Ectodermal cell (in vitro differentiated cells): Measurements from ENCODE around the gene CPNE1.

Source experiments
- H3K27ac ChIP-seq: 2 replicates; pipeline ENCODE4 v1.7.0; 2013; ENCODE audit warnings: mild to moderate bottlenecking, low read depth, low read length; ENCODE audit not compliant: insufficient read depth, poor library complexity, severe bottlenecking
- H3K27me3 ChIP-seq: 2 replicates; pipeline ENCODE4 v1.7.0; 2013; ENCODE audit warnings: mild to moderate bottlenecking, low read length; ENCODE audit not compliant: insufficient read depth, control insufficient read depth, poor library complexity, severe bottlenecking
- H3K36me3 ChIP-seq: one replicate; pipeline ENCODE4 v1.7.0; 2013; ENCODE audit warnings: low read length; ENCODE audit not compliant: control insufficient read depth, insufficient read depth
- H3K4me1 ChIP-seq: one replicate; pipeline ENCODE4 v1.7.0; 2013; ENCODE audit warnings: low read length; ENCODE audit not compliant: control insufficient read depth, insufficient read depth
- H3K4me3 ChIP-seq: 2 replicates; pipeline ENCODE4 v1.7.0; 2013; ENCODE audit warnings: low read depth, low read length, control low read depth; ENCODE audit not compliant: insufficient read depth
- H3K9me3 ChIP-seq: 2 replicates; pipeline ENCODE4 v1.7.0; 2013; ENCODE audit warnings: mild to moderate bottlenecking, low read length, moderate library complexity; ENCODE audit not compliant: control insufficient read depth
- WGBS, 2 experiments: methylation state at CpG; one replicate each; pipeline ENCODE4 v1.1.7; 2013; ENCODE audit warnings: missing lambda C conversion rate in 2 of 2; 5-methylcytosine and 5-hydroxymethylcytosine counted together

The CPNE1 gene

GRCh38 chr20:35607003-35607735 lies 57.5 kb downstream of the CPNE1 start:
- Histone ChIP-seq H3K36me3 (no peaks in the 10 kb centered on the region), H3K27ac (no peak overlapping the region), H3K4me1 (no peaks in the 10 kb centered on the region), H3K9me3 (no peaks in the 10 kb centered on the region), H3K27me3 (peaks cover 14% of the 10 kb centered on the region), H3K4me3 (no peak overlapping the region)
- 89 to 92% methylated on average over 14 of the region's 14 CpGs for WGBS, 2 experiments

- H3K27me3 ChIP-seq = peaks cover 25% of the 10 kb centered on the region
These were observed 58.6 kb downstream of the CPNE1 start for GRCh38 chr20:35606127-35606526.

GRCh38 chr20:35604449-35604747 lies 60.3 kb downstream of the CPNE1 start:
- H3K9me3 ChIP-seq = no peaks in the 10 kb centered on the region
- peaks cover 42% of the 10 kb centered on the region for H3K27me3 ChIP-seq
- no peak overlapping the region for H3K27ac ChIP-seq
- 61 to 62% methylated on average over 4 of the region's 4 CpGs for WGBS, 2 experiments
- no peak overlapping the region for H3K4me3 ChIP-seq
- no peaks in the 10 kb centered on the region for H3K4me1 ChIP-seq
- no peaks in the 10 kb centered on the region for H3K36me3 ChIP-seq

More at GRCh38 chr20:35606127-35606526, 58.6 kb downstream of the CPNE1 start:
- 85 to 89% methylated on average over 4 of the region's 4 CpGs for WGBS, 2 experiments
- H3K9me3 ChIP-seq = no peaks in the 10 kb centered on the region
- no peaks in the 10 kb centered on the region for H3K4me1 ChIP-seq
- H3K27ac ChIP-seq = no peak overlapping the region
- no peak overlapping the region for H3K4me3 ChIP-seq
- H3K36me3 ChIP-seq = no peaks in the 10 kb centered on the region

- no peak overlapping the region for H3K27ac ChIP-seq
- 93 to 94% methylated on average over 11 of the region's 11 CpGs for WGBS, 2 experiments
- H3K4me3 ChIP-seq = no peak overlapping the region
- peaks cover 44% of the 10 kb centered on the region for H3K27me3 ChIP-seq
- H3K9me3 ChIP-seq = no peaks in the 10 kb centered on the region
- H3K36me3 ChIP-seq = no peaks in the 10 kb centered on the region
- H3K4me1 ChIP-seq = no peaks in the 10 kb centered on the region
These were observed 60.8 kb downstream of the CPNE1 start for GRCh38 chr20:35603695-35604448.

GRCh38 chr20:35602851-35603495 lies 61.7 kb downstream of the CPNE1 start:
- Histone ChIP-seq H3K27me3 (peaks cover 44% of the 10 kb centered on the region), H3K9me3 (no peaks in the 10 kb centered on the region), H3K4me3 (no peak overlapping the region), H3K36me3 (no peaks in the 10 kb centered on the region), H3K4me1 (no peaks in the 10 kb centered on the region), H3K27ac (no peak overlapping the region)
- 95% methylated on average over 15 of the region's 15 CpGs for WGBS, 2 experiments

- Histone ChIP-seq H3K27me3 (peaks cover 44% of the 10 kb centered on the region), H3K27ac (no peak overlapping the region), H3K9me3 (no peaks in the 10 kb centered on the region), H3K4me1 (no peaks in the 10 kb centered on the region), H3K4me3 (peak overlapping the region; percentile 32), H3K36me3 (no peaks in the 10 kb centered on the region)
- WGBS, 2 experiments = 66 to 68% methylated on average over 30 of the region's 30 CpGs
These were observed 62.7 kb downstream of the CPNE1 start for GRCh38 chr20:35601990-35602389.

- WGBS, 2 experiments = 2% methylated on average over 103 of the region's 103 CpGs
- H3K27me3 ChIP-seq = peaks cover 44% of the 10 kb centered on the region
These were observed 63.4 kb downstream of the CPNE1 start for GRCh38 chr20:35600993-35601973.

GRCh38 chr20:35600176-35600992 lies 64.3 kb downstream of the CPNE1 start:
- Histone ChIP-seq H3K4me1 (no peaks in the 10 kb centered on the region), H3K27me3 (peaks cover 44% of the 10 kb centered on the region), H3K9me3 (no peaks in the 10 kb centered on the region), H3K4me3 (peak overlapping the region; percentile 32), H3K27ac (no peak overlapping the region), H3K36me3 (no peaks in the 10 kb centered on the region)
- WGBS, 2 experiments = 37 to 41% methylated on average over 33 to 34 of the region's 34 CpGs

More at GRCh38 chr20:35600993-35601973, 63.4 kb downstream of the CPNE1 start:
- H3K9me3 ChIP-seq = no peaks in the 10 kb centered on the region
- H3K4me1 ChIP-seq = no peaks in the 10 kb centered on the region
- no peaks in the 10 kb centered on the region for H3K36me3 ChIP-seq
- no peak overlapping the region for H3K27ac ChIP-seq
- peak overlapping the region; percentile 32 for H3K4me3 ChIP-seq

GRCh38 chr20:35599776-35600120 lies 65.0 kb downstream of the CPNE1 start:
- Histone ChIP-seq H3K27ac (no peak overlapping the region), H3K36me3 (no peaks in the 10 kb centered on the region), H3K4me3 (no peak overlapping the region), H3K9me3 (no peaks in the 10 kb centered on the region), H3K27me3 (peaks cover 44% of the 10 kb centered on the region), H3K4me1 (no peaks in the 10 kb centered on the region)
- WGBS, 2 experiments = 93 to 94% methylated on average over 9 of the region's 9 CpGs
